Sciatic nerve (tissue), 2 donors: Measurements from ENCODE around the gene SYNDIG1. TPM values are rescaled to one million over a fixed set of nuclear protein-coding genes. Genes with fewer than 3 reads are reported as not detected.

Experiments
- ATAC-seq: fragments of 200-7000 bp; cut with Tn5 transposase; one replicate; pipeline ENCODE4 v1.9.1; 2020; ENCODE audit warnings: mild to moderate bottlenecking, moderate library complexity
- DNase-seq: peaks from one replicate; pipeline ENCODE4 v3.0.0-alpha.2; 2020; ENCODE audit warnings: low spot score
- intact Hi-C: fragments of 100-400 bp; cut with DNase I; formaldehyde crosslinking; loops from one replicate; pipeline ENCODE4 v1.14.2; 2022
- total RNA-seq: library from RNA; stranded (reverse); fragmentation: NEBNext Ultra II Directional; extraction: Animal tissue kit (Norgen Biotek cat#: 25700); gene quantifications from one replicate; pipeline ENCODE4 v1.2.1, GENCODE V29; 2021
- donor health status: DM: no; HTN: no; CAD: no.
- donor health status: DM: no; HTN: no; CAD: no.

Gene SYNDIG1
- total RNA-seq, 1 donor from 2014 or later = 17.9 TPM

DNA sequence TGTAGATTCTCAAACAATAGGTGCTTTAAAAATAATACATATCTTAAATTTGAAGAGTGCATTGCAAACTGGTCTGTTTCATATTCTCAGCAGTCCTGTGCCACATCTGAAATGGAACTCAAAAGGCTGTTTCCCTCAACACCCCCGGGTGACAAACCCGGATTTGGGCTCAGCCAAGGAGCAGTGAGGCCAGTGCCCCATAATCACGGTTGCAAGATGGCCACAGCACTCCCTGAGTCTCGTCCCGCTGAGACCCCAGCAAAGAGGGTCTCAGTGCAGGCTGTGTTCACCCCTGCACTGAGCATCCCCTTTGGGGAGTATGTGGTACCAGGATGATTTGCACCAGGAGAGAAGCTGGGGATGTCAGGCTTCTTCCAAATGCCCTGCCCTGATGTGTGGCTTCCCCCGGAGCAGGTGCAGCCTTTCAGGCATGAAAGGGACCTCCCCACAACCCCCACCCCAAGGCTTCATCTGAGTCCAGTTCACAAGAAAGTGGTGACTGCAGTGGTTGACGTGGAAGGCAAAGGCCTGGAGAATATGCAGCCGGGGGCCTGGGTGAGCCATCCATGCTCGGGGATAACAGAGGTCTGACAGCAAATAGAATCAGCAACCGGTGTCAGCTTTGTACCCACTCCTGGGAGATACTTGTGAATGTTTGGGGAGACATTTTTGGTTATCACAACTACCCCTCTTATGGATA lies 202.9 kb downstream of the SYNDIG1 start:
- ATAC-seq (no peak), DNase-seq (no peak)
- intact Hi-C loops = no loop called here

DNA sequence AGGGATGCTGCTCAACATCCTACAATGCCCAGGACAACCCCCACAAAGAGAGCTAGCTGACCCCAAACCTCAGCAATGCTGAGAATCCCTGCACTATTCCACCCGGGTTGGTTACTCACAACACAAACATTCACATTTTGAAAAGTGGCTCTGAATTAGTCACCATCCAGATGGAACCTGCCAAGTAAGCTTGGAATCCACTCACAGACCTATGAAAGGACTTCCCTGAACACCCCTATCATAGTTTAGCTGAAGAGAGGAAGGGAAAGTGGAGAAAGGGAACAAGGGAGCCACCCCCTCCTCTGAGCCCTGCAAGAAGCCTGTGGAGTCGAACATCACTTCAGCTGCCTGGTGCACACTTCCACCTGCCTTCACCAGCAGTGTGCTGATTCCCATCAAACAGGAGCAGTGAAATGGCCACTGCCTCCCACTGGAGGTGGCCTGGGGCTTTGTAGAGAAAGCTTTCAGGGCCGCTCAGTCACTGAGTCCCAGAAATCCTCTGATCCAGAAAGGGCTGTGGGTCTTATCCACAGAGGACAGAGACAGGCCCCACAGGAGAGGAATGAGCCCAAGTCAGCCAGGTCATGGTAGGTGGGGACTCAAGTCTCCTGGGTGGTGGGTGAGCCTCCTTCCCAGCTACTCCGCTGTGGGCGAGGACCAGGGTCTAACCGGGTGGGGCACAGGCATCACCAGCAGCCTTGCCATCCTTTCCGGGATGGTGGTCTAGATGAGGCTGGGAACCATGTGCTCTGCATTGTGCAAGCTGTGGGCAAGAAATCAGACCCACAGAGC lies 203.7 kb downstream of the SYNDIG1 start:
- ATAC-seq = no peak
- no peak for DNase-seq

DNA sequence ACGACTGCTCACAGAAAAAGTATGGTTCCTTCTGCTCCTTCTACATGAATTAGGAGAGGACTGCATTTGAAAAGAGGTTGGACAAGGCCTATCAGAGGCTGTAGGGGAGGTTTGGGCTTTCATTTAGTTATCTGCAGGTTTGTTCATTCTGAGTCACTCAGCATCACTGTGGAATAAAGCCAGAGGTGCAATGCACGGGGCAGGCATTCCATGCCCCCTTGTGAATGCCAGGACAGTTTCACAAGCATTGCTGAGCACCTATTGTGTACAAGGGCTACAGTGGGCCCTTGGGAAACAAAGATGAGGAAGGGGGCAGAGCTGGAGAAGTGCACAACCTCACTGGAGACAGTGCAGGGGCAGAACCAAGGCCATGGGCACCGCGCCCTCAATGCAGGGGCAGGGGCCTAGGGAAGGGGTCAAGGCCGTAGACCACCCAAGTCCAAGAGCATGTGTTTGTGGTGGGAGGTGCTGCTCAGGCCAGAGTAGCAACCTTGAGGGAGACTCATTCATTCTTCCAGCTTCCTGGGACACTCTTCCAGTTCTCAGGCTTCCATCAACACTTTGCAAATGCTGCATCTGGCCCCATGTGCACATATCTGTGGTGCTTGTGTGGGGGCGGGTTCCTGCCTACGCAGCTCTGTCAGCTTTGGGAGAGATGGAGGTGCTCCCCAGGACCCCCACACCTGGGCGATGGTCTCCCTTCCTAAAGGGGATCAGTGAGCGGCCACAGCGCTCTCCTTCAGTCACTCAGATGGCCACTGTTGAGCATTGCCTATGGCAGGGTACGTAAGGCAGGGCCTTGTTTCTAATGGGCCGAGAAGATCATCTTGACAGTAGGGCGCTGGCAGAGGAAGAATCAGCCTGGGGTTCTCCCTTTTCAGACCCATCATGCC lies 204.5 kb downstream of the SYNDIG1 start:
- no peak for DNase-seq

More for the DNA sequence above, 203.7 kb downstream of the SYNDIG1 start:
- intact Hi-C loops = no loop called here

DNA sequence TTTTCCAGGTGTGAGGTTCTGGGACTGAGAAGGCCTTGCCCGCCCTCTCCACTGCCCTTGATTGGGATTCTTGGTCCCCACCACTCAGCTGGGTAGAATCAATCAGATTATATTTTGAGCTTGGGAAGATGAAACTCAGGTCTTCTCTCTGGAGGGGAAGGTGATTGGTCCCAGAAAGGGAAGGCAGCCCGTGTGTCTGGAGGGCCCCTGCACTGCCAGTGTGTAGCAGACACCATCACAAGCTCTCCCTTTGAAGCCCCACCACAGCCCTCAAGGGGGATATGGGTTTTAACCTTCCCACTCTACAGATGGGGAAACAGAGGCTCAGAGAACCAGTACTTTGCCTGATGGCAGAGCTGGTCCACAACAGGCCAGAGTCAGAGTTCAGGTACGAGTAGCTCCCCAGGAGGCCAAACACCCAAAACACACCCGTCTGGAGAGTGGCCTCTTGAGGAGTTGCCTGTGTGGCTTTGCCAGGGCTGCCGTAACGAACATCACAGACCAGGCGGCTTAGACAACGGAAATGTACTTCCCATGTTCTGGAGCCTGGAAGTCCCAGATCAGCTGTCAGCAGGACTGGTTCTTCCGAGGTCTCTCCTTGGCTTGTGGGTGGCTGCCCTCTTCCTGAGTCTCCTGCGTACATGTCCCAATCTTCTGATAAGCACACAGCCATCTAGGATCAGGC lies 205.6 kb downstream of the SYNDIG1 start:
- intact Hi-C loops = no loop called here
- DNase-seq (peak; percentile 32), ATAC-seq (no peak)

More for the DNA sequence above, 204.5 kb downstream of the SYNDIG1 start:
- no peak for ATAC-seq
- intact Hi-C loops = no loop called here

DNA sequence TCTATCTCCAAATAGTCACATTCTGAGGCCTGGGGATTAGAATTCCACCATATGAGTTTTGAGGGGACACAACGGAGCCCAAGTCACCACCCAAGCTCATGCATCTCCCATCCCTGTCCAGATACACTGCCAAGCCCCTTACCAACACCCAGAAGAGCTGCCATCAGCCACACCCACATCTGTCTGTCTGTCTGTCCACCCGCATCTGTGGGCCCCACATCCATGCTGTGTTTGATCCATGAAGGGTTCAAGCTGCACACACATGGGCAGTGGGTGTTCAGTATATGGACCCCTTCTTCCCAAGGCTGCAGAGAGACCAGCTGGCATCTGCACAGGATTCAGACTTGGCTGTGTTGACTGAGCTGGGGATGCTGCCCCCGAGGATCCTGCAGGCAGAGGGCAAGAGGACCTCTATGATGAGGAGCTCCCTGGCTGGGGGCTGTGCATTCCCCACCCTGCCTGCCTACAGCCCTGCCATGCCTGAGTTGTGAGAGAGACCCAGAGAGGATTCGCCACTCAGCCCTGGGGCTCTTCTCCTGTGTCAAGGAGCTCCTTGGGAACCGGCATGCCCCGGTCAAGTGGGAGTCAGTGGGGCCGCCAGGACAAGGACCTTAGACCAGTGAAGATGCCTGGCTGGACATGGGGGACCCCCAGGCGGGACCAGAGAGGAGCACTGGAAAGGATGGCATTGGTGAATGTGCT lies 206.4 kb downstream of the SYNDIG1 start:
- intact Hi-C loops = no loop called here
- DNase-seq (peak; percentile 42), ATAC-seq (no peak)

DNA sequence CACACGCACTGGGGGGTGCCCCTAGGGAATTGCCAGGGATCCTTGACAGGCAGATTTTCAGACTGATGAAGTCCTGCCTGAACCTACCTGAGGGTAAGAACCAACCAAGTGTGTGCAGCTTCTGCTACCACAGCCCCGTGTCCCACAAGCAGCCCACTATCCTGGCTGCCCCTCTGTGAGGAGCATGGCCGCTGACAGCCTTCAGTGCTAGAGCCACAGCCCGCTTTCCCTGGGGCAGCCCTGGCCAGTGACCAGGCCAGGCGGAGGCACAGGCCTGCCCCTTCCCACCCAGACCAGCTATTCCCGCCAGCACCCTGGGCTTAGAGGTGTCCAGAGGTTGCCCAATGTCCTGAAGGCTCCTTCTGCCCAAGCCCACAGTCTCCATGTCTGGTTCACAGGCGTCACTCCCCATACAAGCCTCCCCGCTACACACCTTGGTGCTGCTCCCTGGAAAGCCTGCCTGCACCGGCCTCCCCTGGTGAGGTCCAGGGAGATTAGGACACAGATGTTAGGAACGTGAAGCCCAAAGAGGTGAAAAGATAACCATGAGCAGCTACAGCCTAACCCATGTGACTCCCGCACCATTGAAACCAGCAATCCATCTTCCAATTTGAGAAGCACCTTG lies 207.0 kb downstream of the SYNDIG1 start:
- intact Hi-C loops = no loop called here
- DNase-seq = peak; percentile 37
- no peak for ATAC-seq

DNA sequence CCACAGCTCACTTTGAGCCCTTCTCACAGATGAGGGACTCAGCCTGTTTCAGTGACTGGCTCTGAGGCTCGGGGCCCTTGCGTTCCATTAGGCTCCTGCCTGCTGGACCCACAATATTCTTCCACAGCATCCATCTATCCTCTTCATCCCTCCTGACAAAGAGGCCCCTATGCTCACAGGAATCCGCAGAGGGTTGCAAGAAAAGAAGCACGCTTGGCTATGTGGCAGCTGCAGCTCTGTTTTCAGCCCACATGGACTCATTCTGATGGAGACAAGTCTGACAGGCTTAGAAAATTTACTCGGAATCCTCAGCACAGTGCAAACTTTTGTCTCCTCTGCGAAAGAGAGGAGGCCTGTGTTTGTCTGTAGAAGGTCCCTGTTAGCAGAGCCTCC lies 207.5 kb downstream of the SYNDIG1 start:
- peak; percentile 30 for DNase-seq
- ATAC-seq = no peak
- intact Hi-C loops = no loop called here

DNA sequence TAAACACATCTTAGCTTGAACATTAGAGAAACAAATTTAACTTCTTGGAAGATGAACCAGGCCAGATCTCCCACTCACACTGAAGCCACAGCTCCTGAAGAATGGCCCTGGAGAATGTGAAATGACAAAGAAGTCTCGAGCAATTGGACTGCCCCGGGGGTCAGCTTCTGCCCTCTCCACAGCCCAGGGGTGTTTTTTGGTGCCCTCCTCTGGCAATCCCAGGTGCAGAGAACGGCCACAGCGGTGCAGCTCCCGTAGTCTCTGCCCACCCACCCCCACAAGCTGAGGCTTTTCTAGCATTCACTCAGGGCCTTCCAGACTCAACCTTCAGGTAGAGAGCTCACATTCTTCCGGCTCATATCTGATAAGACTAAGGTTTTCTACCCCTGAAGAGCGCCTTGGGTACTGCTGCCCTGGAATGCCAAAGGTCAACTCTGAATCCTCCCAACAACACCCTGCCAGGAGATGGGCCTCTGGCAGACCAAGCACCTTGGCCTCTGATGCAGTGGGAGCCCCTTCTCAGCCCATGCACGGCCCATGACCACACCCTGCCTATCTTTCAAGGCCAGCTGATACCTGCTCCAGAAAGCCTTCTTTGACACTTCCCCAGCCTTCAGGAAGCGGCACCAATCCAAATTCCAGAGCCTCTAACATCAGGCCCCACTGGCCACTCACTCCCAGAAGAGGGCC lies 208.3 kb downstream of the SYNDIG1 start:
- ATAC-seq (no peak), DNase-seq (peak; percentile 25)
- intact Hi-C loops = no loop called here

DNA sequence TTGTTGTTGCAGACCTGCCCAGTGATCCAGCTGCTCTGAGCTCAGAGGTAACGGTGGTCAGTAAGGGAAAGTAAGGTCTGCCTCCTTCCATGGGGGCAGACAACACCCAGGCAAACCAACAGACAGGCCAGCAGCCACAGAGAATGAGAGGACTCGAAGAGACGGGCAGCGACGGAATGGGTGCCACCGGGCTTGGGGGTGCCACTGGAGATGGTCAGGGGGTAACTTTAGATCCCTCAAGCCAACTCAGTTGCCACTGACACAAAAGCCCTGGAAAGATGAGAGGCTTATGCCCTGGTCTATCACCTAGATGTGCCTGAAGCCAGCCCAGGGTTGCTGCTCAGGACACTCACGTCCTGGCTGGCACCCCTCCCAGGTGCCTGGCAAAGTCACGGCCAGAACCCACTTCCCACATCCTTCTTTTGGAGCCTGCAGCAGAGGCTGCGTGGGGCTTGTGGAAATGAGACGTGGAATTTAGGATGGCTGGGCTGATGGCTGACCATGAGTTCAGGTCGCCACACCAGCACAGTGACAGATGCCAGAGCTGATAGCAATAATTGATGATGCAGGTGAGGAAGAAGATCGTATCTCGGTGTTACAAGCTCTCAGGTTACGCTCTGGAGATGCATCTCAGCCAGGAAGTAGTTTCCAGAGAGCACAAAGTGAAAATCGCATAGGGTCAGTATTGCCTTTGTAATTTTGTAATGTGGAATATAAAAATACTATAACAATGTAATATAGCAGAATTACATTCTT lies 209.1 kb downstream of the SYNDIG1 start:
- ATAC-seq (no peak), DNase-seq (peak; percentile 34)
- intact Hi-C loops = no loop called here

DNA sequence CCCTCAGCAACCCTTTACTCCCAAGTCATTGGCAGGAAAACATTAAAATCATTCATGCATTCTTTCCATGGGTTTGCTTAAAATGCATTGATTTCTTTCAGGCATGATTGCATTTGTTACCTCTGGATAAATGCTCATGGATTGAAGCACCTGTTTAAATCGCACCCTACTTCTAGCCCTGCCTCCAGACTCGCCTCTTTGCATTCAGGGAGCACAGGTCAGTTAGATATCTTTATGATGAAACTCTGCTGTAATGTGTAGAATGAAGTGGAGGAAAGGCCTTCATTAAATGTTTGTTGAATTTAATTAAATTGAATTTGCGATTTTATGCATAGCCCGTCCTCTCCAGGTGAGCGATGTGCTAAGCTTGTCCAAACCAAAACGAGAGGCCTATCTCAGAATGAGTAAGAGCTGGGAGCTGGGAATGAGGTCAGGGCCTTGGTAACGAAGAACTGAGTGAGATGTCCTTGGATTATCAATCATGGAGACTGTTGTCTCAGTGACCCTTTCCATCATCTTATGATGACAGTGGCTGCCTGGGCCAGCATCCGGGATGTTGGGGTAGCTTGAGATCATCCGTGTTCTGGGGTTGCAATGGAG lies 210.1 kb downstream of the SYNDIG1 start:
- DNase-seq = peak; percentile 17
- intact Hi-C loops = no loop called here

DNA sequence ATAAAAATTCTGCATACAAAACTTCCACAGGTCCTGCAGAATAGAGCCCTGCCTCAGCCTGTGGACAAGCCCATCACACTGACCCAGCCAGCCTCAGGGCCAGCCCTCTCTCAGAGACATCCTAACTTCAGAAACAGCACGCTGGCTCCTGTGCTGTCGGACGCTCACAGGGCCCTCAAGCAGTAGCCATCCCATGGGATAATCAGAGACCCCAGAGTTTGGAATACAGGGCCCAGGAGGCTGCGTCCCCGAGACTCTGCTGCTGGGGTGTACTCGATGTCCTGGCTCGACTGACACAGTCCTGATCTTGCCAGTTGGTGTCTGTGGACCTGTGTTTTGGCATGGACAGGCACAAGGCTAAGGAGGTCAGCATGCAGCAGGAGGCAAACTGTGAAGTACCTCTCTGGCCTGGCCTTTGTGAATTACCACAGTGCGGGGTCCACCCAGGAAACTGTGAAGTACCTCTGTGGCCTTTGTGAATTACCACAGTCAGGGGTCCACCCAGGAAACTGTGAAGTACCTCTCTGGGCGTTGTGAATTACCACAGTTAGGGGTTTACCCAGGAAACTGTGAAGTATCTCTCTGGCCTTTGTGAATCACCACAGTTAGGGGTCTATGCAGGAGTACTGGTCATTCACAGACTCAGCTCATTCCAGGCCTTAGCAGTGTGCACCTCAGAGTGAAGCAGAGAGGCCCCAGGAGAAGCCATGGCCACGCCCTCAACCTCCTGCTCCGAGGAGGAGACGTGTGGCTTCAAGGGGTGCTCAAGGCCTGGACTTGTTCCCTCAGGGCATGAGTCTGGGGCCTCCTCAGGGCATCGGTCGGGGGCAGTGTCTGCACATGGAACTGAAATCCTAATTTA lies 212.4 kb downstream of the SYNDIG1 start:
- DNase-seq (peak; percentile 48), ATAC-seq (no peak)
- intact Hi-C loops = no loop called here

More for the DNA sequence above, 210.1 kb downstream of the SYNDIG1 start:
- ATAC-seq = no peak

DNA sequence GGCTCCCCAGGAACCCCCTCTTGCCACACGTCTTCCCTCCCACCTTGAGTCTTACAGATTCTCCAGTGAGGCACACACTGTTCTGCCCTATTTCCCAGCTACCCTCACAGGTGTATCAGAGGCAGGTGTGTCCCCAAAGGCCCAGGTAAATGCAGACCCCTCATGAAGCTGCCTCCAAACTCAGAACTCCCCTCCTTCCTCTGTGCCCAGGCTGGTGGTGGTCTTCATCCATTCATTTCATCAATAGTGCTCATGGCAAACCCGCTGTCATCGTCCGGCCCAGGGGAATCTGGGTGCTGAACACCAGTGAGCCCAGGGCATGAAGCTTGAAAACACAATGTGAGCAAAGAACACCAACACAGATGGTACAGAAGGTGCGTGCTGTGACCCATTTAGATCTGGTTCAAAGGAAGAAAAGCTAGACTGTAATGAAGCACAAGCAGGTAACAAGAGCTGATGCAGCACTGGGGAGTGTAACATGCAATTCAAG lies 213.1 kb downstream of the SYNDIG1 start:
- DNase-seq (peak; percentile 53), ATAC-seq (no peak)
- intact Hi-C loops = no loop called here

DNA sequence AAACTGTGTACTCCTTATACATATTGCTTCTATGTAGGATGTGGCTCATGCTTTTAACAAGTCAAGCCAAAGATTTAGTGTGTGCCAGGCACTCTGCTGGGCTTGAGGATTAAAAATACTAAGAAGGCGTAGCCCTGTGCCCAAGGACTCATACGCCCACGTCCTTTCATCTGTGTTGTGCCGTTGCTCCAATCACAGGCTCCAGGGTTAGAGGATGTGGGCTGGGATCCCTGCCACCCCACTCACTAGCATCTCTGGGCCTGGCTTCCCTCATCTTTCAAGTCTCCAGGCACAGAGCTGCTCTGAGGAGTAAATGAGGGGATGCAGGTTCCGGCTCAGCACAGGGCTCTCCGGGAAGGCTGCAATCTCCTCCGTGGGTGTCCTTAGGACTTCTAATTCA lies 214.2 kb downstream of the SYNDIG1 start:
- intact Hi-C loops = no loop called here
- ATAC-seq (no peak), DNase-seq (peak; percentile 12)

DNA sequence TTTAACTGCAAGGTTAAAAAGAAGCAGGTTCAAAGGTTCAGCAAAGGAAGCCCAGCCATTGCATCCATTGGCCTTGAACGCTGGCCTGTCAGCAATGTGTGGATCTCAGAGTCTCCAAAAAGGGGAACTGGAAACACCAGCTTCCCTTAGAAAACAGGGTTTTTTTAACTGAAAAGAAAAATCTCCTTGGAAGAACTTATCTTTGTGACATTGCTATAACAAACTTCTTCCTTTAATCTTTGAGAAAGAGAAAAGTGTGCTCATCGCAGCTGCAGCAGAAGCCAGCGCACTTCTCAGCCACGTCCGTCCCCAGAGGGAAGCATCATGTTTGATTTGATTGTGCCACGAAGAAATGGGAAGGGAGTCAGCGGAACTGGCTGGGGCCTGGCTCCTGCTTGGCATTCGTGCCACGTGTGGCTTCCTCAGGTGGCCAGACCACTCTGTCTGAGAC lies 215.0 kb downstream of the SYNDIG1 start:
- DNase-seq (peak; percentile 50), ATAC-seq (peak; percentile 58)
- intact Hi-C loops = no loop called here
